Endothelial cell of umbilical vein (primary cell): Measurements from ENCODE around the gene ERFL. TPM values are rescaled to one million over a fixed set of nuclear protein-coding genes. Genes with fewer than 3 reads are reported as not detected.
A peak's percentile ranks its signal among the peaks of the same experiment; 100 is the strongest.

Source experiments
- BruUV-seq: library from RNA; stranded (reverse); fragments of 400-500 nt; replicated peaks from 2 replicates; lab custom pipeline; 2021; lab: Mats Ljungman, UMichigan
- CTCF ChIA-PET: fragments of 300-600, 350-600 bp; sonication (Branson Sonifier 250); formaldehyde crosslinking; loops from one replicate; lab custom pipeline; 2021; ENCODE audit warnings: antibody characterized with exemption, inconsistent platforms; lab: Charles Lee
- POLR2A ChIA-PET: fragments of 300-600, 350-600 bp; sonication (Branson Sonifier 250); formaldehyde crosslinking; loops from one replicate; lab custom pipeline; 2021; ENCODE audit warnings: antibody characterized with exemption, inconsistent platforms; lab: Charles Lee
- DNase-seq: peaks from one replicate; pipeline ENCODE4 v3.0.0-alpha.2; 2011; ENCODE audit warnings: low read depth, low spot score
- FAIRE-seq: peaks from 2 replicates; lab custom pipeline; 2011; peaks lifted over from hg19 to GRCh38; lab: Jason Lieb, UNC
- H2AFZ ChIP-seq: 2 replicates; pipeline ENCODE4 v1.6.0; 2012; ENCODE audit warnings: low read depth, low read length, control low read depth, inconsistent platforms
- H3K27ac ChIP-seq: 2 replicates; pipeline ENCODE4 v1.5.1; 2011; ENCODE audit warnings: low read depth, mild to moderate bottlenecking, control low read depth, low read length, moderate library complexity; ENCODE audit not compliant: insufficient read depth
- H3K27me3 ChIP-seq, 2 experiments: 2 replicates each; pipeline versions ENCODE4 v1.6.0 to v1.6.1; 2011; ENCODE audit warnings: low read length in 2 of 2, mixed read lengths in 1 of 2; ENCODE audit not compliant: control insufficient read depth in 2 of 2, insufficient read depth in 2 of 2
- H3K36me3 ChIP-seq, 2 experiments: 2 replicates in 1 of 2; 3 replicates in 1 of 2; pipeline ENCODE4 v1.5.1; 2011; ENCODE audit warnings: low read length in 2 of 2, mild to moderate bottlenecking in 1 of 2, moderate library complexity in 1 of 2; ENCODE audit not compliant: control insufficient read depth in 2 of 2, insufficient read depth in 2 of 2; ENCODE audit errors: extremely low read depth in 1 of 2
- H3K4me1 ChIP-seq: 3 replicates; pipeline ENCODE4 v1.5.1; 2011; ENCODE audit warnings: mild to moderate bottlenecking, low read length; ENCODE audit not compliant: control insufficient read depth, insufficient read depth; ENCODE audit errors: extremely low read depth
- H3K4me2 ChIP-seq: 2 replicates; pipeline ENCODE4 v1.6.1; 2011; ENCODE audit warnings: low read length, control low read depth, mixed read lengths; ENCODE audit not compliant: insufficient read depth
- H3K4me3 ChIP-seq, 3 experiments: fragments of 200-600 bp in 1 of 3; sonication (generic), shearing (Covaris generic) in 1 of 3; replicated peaks in 1 of 3; 2 replicates each; pipeline ENCODE4 v1.5.1; 2011 to 2016; ENCODE audit warnings: control low read depth in 3 of 3, low read length in 3 of 3, mild to moderate bottlenecking in 2 of 3, inconsistent platforms in 1 of 3, low read depth in 1 of 3, moderate library complexity in 1 of 3; ENCODE audit not compliant: insufficient read depth in 1 of 3
- H3K79me2 ChIP-seq: 2 replicates; pipeline ENCODE4 v1.6.0; 2012; ENCODE audit warnings: low read length, inconsistent platforms; ENCODE audit not compliant: control insufficient read depth, insufficient read depth
- H3K9ac ChIP-seq: replicated peaks from 2 replicates; pipeline ENCODE3; 2011; ENCODE audit warnings: low read length, control low read depth; ENCODE audit not compliant: insufficient read depth; ENCODE audit errors: extremely low read depth
- H3K9me1 ChIP-seq: replicated peaks from 3 replicates; pipeline ENCODE4 v1.6.0; 2011; ENCODE audit warnings: mild to moderate bottlenecking, low read length; ENCODE audit not compliant: control insufficient read depth, insufficient read depth; ENCODE audit errors: extremely low read depth
- H3K9me3 ChIP-seq: replicated peaks from 2 replicates; pipeline ENCODE4 v1.5.1; 2012; ENCODE audit warnings: low read length, inconsistent platforms; ENCODE audit not compliant: control insufficient read depth, insufficient read depth
- H4K20me1 ChIP-seq: replicated peaks from 2 replicates; pipeline ENCODE3; 2011; ENCODE audit warnings: mild to moderate bottlenecking, low read length; ENCODE audit not compliant: control insufficient read depth, insufficient read depth; ENCODE audit errors: extremely low read depth
- EZH2 ChIP-seq: IDR thresholded peaks from 2 replicates; pipeline ENCODE4 v1.6.1; 2012; ENCODE audit warnings: borderline replicate concordance, low read depth, mild to moderate bottlenecking, moderate library complexity, low read length, inconsistent platforms; ENCODE audit not compliant: severe bottlenecking
- FOS ChIP-seq: IDR thresholded peaks from 2 replicates; pipeline ENCODE4 v1.6.1; 2011; ENCODE audit warnings: mild to moderate bottlenecking, low read length, moderate library complexity, borderline replicate concordance; ENCODE audit not compliant: insufficient read depth
- GATA2 ChIP-seq: IDR thresholded peaks from 2 replicates; pipeline ENCODE4 v1.7.0; 2011; ENCODE audit warnings: low read depth, mild to moderate bottlenecking, moderate library complexity, mixed read lengths, low read length; ENCODE audit not compliant: insufficient read length, insufficient read depth
- JUN ChIP-seq: IDR thresholded peaks from 2 replicates; pipeline ENCODE4 v1.6.1; 2011; ENCODE audit warnings: borderline replicate concordance, low read depth; ENCODE audit not compliant: insufficient read length, insufficient read depth
- MYC ChIP-seq: IDR thresholded peaks from one replicate; pipeline ENCODE4 v1.6.1; 2011; ENCODE audit warnings: mild to moderate bottlenecking, low read depth, low read length
- POLR2A ChIP-seq: IDR thresholded peaks from 2 replicates; pipeline ENCODE4 v1.6.1; 2012; ENCODE audit warnings: low read depth, mild to moderate bottlenecking, control low read depth, low read length
- POLR2AphosphoS5 ChIP-seq: IDR thresholded peaks from 2 replicates; pipeline ENCODE4 v1.6.1; 2012; ENCODE audit warnings: low read depth, mild to moderate bottlenecking, control low read depth, low read length, moderate library complexity; ENCODE audit not compliant: insufficient read depth
- dilution Hi-C: fragments of 300-500 bp; cut with MboI; formaldehyde crosslinking; loops from one replicate; pipeline ENCODE4 v1.15.0; 2019; ENCODE audit warnings: low sequenced_read_pairs; ENCODE audit not compliant: extremely low pct_ligation_motif_present
- intact Hi-C: fragments of 100-400 bp; cut with micrococcal nuclease; formaldehyde crosslinking; loops from one replicate; pipeline ENCODE4 v1.10.0; 2022
- polyA plus RNA-seq, 4 experiments: library from polyadenylated mRNA; depleted of rRNA in 3 of 4; stranded (reverse) in 3 of 4; unstranded in 1 of 4; fragments of >200 nt; gene quantifications; 2 replicates each; pipeline versions ENCODE4 v1.2.1 to v1.2.3, GENCODE V29; 2011 to 2012; ENCODE audit warnings: missing spikeins in 1 of 4
- total RNA-seq: library from RNA; stranded (reverse); gene quantifications from 2 replicates; pipeline ENCODE4 v1.2.3, GENCODE V29; 2021
- TF ChIP-seq, protein P1 (sequence below), 2 donors: IDR thresholded peaks; 1 replicate in 1 of 2; 2 replicates in 1 of 2; pipeline ENCODE4 v1.5.1; 2011; ENCODE audit warnings: low read length in 2 of 2, mild to moderate bottlenecking in 2 of 2, moderate library complexity in 2 of 2, control low read depth in 1 of 2, inconsistent platforms in 1 of 2, low read depth in 1 of 2; ENCODE audit not compliant: insufficient read depth in 1 of 2; ENCODE audit errors: extremely low read depth in 1 of 2
- TF ChIP-seq, protein P2 (sequence below): IDR thresholded peaks from 2 replicates; pipeline ENCODE4 v1.6.1; 2011; ENCODE audit not compliant: insufficient read depth, insufficient read length

Gene ERFL
- total and polyA plus RNA-seq, 2 donors (not counting 3 experiments of a cell fraction or from before 2014, with no cell fraction given): not detected

DNA sequence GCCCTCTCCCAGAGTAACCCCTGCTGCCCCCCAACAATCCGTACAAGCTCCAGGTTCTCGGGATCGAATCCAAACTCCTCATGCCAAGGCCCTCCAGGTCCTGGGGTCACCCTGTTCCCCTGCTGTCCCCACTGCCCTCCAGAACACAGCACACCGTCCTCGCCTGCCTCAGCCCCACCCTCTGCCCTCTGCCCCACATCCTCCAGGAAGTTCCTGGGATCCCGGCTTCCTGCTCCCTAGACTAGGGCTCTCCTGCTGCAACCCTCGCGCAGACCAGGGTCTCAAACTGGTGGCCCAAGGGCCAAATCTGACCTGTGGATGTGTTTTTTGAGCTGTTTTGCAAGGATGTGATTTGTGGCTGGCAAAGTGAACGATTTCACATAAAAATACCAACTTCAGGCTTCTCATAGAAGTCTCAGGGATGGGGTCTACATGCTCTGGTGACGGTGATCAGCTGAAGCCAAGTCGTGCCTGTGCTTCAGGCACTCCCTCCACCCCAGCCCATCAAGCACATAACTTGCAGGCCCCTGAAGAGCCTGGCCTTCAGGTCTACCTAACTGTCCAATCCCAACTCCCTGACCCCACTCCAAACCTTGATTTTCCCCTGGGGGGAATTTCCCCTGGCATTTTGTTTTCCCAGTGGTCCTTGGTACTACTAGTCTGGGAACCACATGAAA is 29.1 kb upstream of the ERFL start:
- Histone ChIP-seq H2AFZ (no peak overlapping the region), H3K9me1 (no peaks in the 10 kb centered on the region), H3K36me3 (peaks cover 3 to 4% of the 10 kb centered on the region in 2 experiments), H3K9ac (no peak overlapping the region), H3K4me2 (peak overlapping the region; percentile 30), H3K27me3 (no peaks in the 10 kb centered on the region), H3K79me2 (no peaks in the 10 kb centered on the region), H3K27ac (no peak overlapping the region), H4K20me1 (no peaks in the 10 kb centered on the region), H3K4me1 (peaks cover 12% of the 10 kb centered on the region), H3K9me3 (no peaks in the 10 kb centered on the region), H3K4me3 (no peak overlapping the region)
- ChIA-PET POLR2A (interaction anchor here (0.5 kb wide), 1 partner anchor 72 kb away, joined by 7 read pairs; no protein-coding TSS in a partner anchor), CTCF (interaction anchor here (1.0 to 2.7 kb wide), 6 partner anchors 8 to 165 kb away, joined by 3 to 15 read pairs (median 6); no protein-coding TSS in a partner anchor)
- no TSS peak for BruUV-seq
- DNase-seq (no peak), FAIRE-seq (peak; percentile 8)
- TF ChIP-seq, protein P1, sequence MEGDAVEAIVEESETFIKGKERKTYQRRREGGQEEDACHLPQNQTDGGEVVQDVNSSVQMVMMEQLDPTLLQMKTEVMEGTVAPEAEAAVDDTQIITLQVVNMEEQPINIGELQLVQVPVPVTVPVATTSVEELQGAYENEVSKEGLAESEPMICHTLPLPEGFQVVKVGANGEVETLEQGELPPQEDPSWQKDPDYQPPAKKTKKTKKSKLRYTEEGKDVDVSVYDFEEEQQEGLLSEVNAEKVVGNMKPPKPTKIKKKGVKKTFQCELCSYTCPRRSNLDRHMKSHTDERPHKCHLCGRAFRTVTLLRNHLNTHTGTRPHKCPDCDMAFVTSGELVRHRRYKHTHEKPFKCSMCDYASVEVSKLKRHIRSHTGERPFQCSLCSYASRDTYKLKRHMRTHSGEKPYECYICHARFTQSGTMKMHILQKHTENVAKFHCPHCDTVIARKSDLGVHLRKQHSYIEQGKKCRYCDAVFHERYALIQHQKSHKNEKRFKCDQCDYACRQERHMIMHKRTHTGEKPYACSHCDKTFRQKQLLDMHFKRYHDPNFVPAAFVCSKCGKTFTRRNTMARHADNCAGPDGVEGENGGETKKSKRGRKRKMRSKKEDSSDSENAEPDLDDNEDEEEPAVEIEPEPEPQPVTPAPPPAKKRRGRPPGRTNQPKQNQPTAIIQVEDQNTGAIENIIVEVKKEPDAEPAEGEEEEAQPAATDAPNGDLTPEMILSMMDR (IDR thresholded peaks at IDR 0.05; ENCODE audit: extremely low read depth in 1 of 2, insufficient read depth in 1 of 2, low read depth in 1 of 2, low read length in 2 of 2): no peak
- TF ChIP-seq JUN: no peak
- TF ChIP-seq, protein P2, sequence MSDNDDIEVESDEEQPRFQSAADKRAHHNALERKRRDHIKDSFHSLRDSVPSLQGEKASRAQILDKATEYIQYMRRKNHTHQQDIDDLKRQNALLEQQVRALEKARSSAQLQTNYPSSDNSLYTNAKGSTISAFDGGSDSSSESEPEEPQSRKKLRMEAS: no peak
- no peak for TF ChIP-seq POLR2AphosphoS5
- no peak for TF ChIP-seq FOS
- no peak for TF ChIP-seq EZH2
- no peak for TF ChIP-seq GATA2
- no peak for TF ChIP-seq MYC
- TF ChIP-seq POLR2A: no peak
- dilution Hi-C loops: no loop called here
- intact Hi-C loops: no loop called here
